ENCODE data around the gene PXK. TPM values are rescaled to one million over a fixed set of nuclear protein-coding genes. Genes with fewer than 3 reads are reported as not detected.

The PXK gene
- total RNA-seq, 2 donors from 2014 or later: 63.8 to 67.8 TPM

- Mint-ChIP-seq H3K4me1 (ENCODE audit: low read depth in 2 of 2) (no peaks in the 10 kb centered on the region), H3K27ac (no peak overlapping the region), H3K9me3 (no peaks in the 10 kb centered on the region), H3K36me3 (no peaks in the 10 kb centered on the region), H3K4me3 (no peak overlapping the region), H3K27me3 (peaks cover 9 to 17% of the 10 kb centered on the region in 2 donors)
- DNase-seq (ENCODE audit: low spot score) (no peak), ATAC-seq (no peak)
Observed at GRCh38 chr3:58299839-58300516, 32.7 kb upstream of the PXK start.

GRCh38 chr3:58305882-58306711, 26.6 kb upstream of the PXK start, which contains the start of the genes HTD2 and RPP14:
TSS of gene HTD2 (plus strand) at chr3:58306520. CDS start at chr3:58317614, 11,094 bp downstream.
TSS of gene RPP14 (plus strand) at chr3:58306245. CDS start at chr3:58310330, 4,085 bp downstream.
- Mint-ChIP-seq H3K4me3 (peak within 1 kb of the TSS; percentile 99), H3K4me1 (ENCODE audit: low read depth in 2 of 2) (peaks cover 24 to 29% of the 10 kb centered on the region in 2 donors), H3K36me3 (peaks cover 10% of the 10 kb centered on the region), H3K27ac (peak within 1 kb of the TSS; percentile 97 to 99), H3K9me3 (no peaks in the 10 kb centered on the region), H3K27me3 (peaks cover 9 to 11% of the 10 kb centered on the region in 2 donors)
- ATAC-seq (peak; percentile 94 to 97), DNase-seq (ENCODE audit: low spot score) (peak; percentile 98)

DNA sequence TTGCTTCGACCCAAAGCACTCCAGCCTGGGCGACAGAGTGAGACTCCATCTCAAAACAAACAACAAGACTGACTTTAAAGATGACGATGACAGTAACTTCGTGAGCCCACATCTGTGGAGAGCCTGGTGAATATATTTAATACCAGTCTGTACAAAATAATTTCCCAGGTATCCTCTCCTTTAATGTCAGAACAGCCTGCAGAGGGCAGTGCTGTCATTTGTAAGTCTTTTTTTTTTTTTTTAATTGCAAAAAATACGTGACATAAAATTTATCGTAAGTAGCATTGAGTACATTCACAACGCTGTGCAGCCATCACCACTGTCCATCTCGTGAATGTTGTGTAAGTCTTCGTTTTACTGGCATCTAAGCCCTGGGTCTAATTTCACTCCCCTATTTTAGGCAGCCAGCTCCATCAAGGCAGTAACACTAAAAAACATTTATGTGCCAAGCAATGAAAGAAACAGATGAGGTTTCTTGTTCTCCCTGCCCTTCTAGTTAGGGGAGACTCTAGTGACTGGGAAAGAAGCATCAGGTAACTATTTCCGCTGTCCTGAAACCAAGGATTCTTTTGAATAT, 25.0 kb upstream of the PXK start:
- Mint-ChIP-seq H3K27ac (peak overlapping the region; percentile 97 to 99), H3K4me1 (ENCODE audit: low read depth in 2 of 2) (peaks cover 24 to 29% of the 10 kb centered on the region in 2 donors), H3K27me3 (peaks cover 2% of the 10 kb centered on the region in 2 donors), H3K36me3 (peaks cover 12% of the 10 kb centered on the region), H3K9me3 (no peaks in the 10 kb centered on the region), H3K4me3 (peak overlapping the region; percentile 99)
- DNase-seq (ENCODE audit: low spot score) (no peak), ATAC-seq (no peak)

- Mint-ChIP-seq H3K4me3 (no peak overlapping the region), H3K27me3 (no peaks in the 10 kb centered on the region), H3K9me3 (no peaks in the 10 kb centered on the region), H3K27ac (peak overlapping the region in 1 of 2 donors; percentile 63), H3K36me3 (peaks cover 12% of the 10 kb centered on the region), H3K4me1 (ENCODE audit: low read depth in 2 of 2) (peaks cover 24 to 29% of the 10 kb centered on the region in 2 donors)
- no peak for ATAC-seq
- no peak for DNase-seq (ENCODE audit: low spot score)
Observed at GRCh38 chr3:58308728-58309127, 24.0 kb upstream of the PXK start.

DNA sequence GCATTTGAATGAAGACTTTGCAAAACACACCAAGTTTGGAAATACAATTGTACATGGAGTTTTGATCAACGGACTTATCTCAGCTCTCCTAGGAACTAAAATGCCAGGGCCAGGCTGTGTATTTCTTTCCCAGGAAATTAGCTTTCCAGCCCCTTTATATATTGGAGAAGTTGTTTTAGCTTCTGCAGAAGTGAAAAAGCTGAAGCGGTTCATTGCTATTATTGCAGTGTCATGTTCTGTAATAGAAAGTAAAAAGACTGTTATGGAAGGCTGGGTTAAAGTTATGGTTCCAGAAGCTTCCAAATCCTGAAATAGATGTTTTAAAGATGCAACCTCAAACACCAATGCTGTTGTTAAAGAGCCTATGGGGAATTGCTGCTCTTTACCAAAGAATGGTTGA, 14.9 kb upstream of the PXK start:
- ATAC-seq: no peak
- Mint-ChIP-seq H3K4me3 (no peak overlapping the region), H3K36me3 (peaks cover 16% of the 10 kb centered on the region), H3K27me3 (no peaks in the 10 kb centered on the region), H3K9me3 (no peaks in the 10 kb centered on the region), H3K4me1 (ENCODE audit: low read depth in 2 of 2) (peaks cover 4 to 11% of the 10 kb centered on the region in 2 donors), H3K27ac (no peak overlapping the region)
- DNase-seq (ENCODE audit: low spot score): no peak

DNA sequence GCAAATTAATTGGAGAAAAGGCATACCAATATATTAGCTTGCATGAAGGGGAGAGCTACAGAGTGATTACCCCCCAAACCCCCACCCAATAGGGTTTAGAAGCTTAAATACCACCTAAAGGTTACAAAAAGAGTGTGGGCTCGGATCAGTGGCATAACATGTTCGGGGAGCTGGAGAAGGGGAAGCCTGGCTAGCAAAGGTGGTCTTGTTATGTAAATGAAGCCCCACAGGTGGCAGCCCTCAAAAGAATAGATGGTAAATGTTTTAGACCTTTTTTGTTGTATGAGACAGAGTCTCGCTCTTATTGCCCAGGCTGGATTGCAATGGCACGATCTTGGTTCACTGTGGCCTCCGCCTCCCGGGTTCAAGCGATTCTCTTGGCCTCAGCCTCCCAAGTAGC, 10.9 kb upstream of the PXK start:
- H3K4me1 Mint-ChIP-seq (ENCODE audit: low read depth in 2 of 2): peaks cover 3 to 9% of the 10 kb centered on the region in 2 donors

GRCh38 chr3:58322793-58323192, 9.9 kb upstream of the PXK start:
- DNase-seq (ENCODE audit: low spot score) (no peak), ATAC-seq (no peak)
- Mint-ChIP-seq H3K4me3 (no peak overlapping the region), H3K9me3 (no peaks in the 10 kb centered on the region), H3K36me3 (no peaks in the 10 kb centered on the region), H3K27me3 (no peaks in the 10 kb centered on the region), H3K27ac (no peak overlapping the region), H3K4me1 (ENCODE audit: low read depth in 2 of 2) (peaks cover 3 to 9% of the 10 kb centered on the region in 2 donors)

More for the DNA sequence above, 10.9 kb upstream of the PXK start:
- Mint-ChIP-seq H3K9me3 (no peaks in the 10 kb centered on the region), H3K27me3 (no peaks in the 10 kb centered on the region), H3K36me3 (peaks cover 8% of the 10 kb centered on the region), H3K27ac (no peak overlapping the region), H3K4me3 (no peak overlapping the region)
- ATAC-seq: no peak
- no peak for DNase-seq (ENCODE audit: low spot score)

DNA sequence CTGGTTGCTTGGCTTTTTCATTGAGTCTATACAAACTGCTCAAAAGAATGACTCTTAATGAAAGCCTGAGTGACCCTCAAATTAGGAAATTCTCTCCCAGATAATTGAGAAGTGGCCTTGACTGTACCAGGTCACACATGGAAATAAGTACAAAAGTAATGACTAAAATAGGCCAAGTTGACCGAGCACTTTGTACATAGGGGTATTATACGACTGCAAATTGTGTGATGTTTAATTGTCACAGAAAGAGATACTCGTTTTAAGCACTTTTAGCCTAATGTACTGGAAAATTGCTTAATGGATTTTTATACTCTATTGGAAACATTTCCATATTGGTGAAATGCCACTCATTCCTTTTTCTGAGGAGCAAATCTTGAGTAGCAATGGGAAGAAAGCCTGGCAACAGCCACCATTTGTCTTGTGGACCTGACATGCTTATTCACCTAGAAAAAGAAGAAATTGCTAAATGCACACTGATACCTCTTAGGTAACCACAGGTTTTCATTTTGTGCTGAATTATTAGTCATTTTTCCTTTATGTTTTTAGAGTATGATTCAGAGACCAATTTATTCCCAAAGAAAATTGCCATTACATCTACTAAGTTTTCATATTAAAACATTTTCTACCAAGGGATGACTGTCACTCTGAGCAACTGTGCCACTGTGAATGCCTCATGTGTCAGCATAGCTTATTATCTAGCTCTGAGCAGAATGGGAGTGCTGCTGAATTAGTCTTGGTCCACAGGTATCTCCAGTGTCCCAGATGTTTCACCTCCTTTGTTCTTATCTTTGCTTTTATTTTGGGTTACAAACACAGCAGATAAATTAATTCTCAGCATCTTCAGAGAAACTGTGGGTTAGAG, 8.9 kb upstream of the PXK start:
- no peaks in the 10 kb centered on the region for H3K27me3 Mint-ChIP-seq
- ATAC-seq (no peak), DNase-seq (ENCODE audit: low spot score) (no peak)
- H3K36me3 Mint-ChIP-seq: no peaks in the 10 kb centered on the region
- no peak overlapping the region for H3K4me3 Mint-ChIP-seq
- peaks cover 3 to 9% of the 10 kb centered on the region in 2 donors for H3K4me1 Mint-ChIP-seq (ENCODE audit: low read depth in 2 of 2)
- peak overlapping the region; percentile 36 to 60 for H3K27ac Mint-ChIP-seq
- no peaks in the 10 kb centered on the region for H3K9me3 Mint-ChIP-seq

GRCh38 chr3:58324391-58325390, 8.0 kb upstream of the PXK start:
- Mint-ChIP-seq H3K4me3 (no peak overlapping the region), H3K36me3 (no peaks in the 10 kb centered on the region), H3K9me3 (no peaks in the 10 kb centered on the region), H3K4me1 (ENCODE audit: low read depth in 2 of 2) (peaks cover 3 to 9% of the 10 kb centered on the region in 2 donors), H3K27ac (peak overlapping the region; percentile 36 to 60), H3K27me3 (no peaks in the 10 kb centered on the region)
- ATAC-seq (no peak), DNase-seq (ENCODE audit: low spot score) (no peak)

GRCh38 chr3:58325525-58325992, 7.1 kb upstream of the PXK start:
- ATAC-seq (no peak), DNase-seq (ENCODE audit: low spot score) (no peak)
- peaks cover 3 to 9% of the 10 kb centered on the region in 2 donors for H3K4me1 Mint-ChIP-seq (ENCODE audit: low read depth in 2 of 2)
- H3K9me3 Mint-ChIP-seq: no peaks in the 10 kb centered on the region
- H3K36me3 Mint-ChIP-seq: no peaks in the 10 kb centered on the region
- no peak overlapping the region for H3K27ac Mint-ChIP-seq
- no peaks in the 10 kb centered on the region for H3K27me3 Mint-ChIP-seq
- H3K4me3 Mint-ChIP-seq: no peak overlapping the region

DNA sequence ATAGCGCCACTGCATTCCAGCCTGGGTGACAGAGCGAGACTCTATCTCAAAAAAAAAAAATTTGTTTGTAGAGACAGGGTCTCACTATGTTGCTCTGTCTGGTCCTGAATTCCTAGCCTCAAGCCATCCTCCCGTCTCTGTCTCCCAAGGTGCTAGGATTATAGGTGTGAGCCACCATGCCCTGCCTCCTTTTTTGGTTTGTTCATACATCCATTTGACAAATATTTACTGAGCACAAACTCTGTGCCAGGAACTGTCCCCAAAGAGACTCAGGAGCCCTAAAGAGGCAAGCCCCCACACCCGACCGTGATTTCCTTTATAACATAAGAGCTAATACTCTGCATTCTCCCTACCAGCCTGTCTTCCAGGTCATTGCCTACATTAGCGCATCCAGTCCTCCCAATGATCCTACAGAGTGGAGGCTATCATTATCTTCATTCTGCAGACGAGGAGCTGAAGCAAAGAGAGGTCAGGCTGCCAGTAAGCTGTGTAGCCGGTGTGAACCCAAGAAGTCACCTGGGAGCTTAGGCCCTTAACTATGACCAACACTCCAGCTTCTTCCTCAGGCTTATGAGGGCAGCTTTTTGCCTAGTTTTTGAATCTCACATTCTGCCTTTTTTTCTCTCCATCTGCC, 6.3 kb upstream of the PXK start:
- Mint-ChIP-seq H3K4me3 (no peak overlapping the region), H3K9me3 (no peaks in the 10 kb centered on the region), H3K4me1 (ENCODE audit: low read depth in 2 of 2) (peaks cover 4 to 6% of the 10 kb centered on the region in 2 donors), H3K27ac (no peak overlapping the region), H3K27me3 (no peaks in the 10 kb centered on the region), H3K36me3 (no peaks in the 10 kb centered on the region)
- ATAC-seq (no peak), DNase-seq (ENCODE audit: low spot score) (no peak)

All from natural killer cell treated with Interleukin-12 subunit alpha and Interleukin-12 subunit beta and Interleukin-15 and Interleukin-18, amount 100 ng/mL, for 72 hours (primary cell).